ENCODE results near the gene PLXNB1. TPM values are rescaled to one million over a fixed set of nuclear protein-coding genes. Genes with fewer than 3 reads are reported as not detected.
"Not testable (repeated sequence)": the region's sequence is repeated elsewhere in the genome, so short reads cannot be mapped to it uniquely, and the experiment has no call there.

PLXNB1 gene
- total RNA-seq, 1 donor from 2014 or later: 5.7 TPM

- intact Hi-C loops (cut with micrococcal nuclease): loop anchor here (5.0 kb wide), 1 partner anchor 1473 kb away; the partner anchor contains the start of gene RBM6
- H3K36me3 Mint-ChIP-seq (ENCODE audit: low read depth): peaks cover 38% of the 10 kb centered on the region
Observed at GRCh38 chr3:48469046-48469915, 39.4 kb upstream of the PLXNB1 start.

GRCh38 chr3:48468329-48468731 lies 38.4 kb upstream of the PLXNB1 start:
- no peak for DNase-seq (ENCODE audit: low spot score)
- peak overlapping the region; percentile 93 for H3K4me3 Mint-ChIP-seq
- no peaks in the 10 kb centered on the region for H3K9me3 Mint-ChIP-seq
- peaks cover 53% of the 10 kb centered on the region for H3K4me1 Mint-ChIP-seq (ENCODE audit: low read depth)
- H3K27ac Mint-ChIP-seq: peak overlapping the region; percentile 98
- intact Hi-C loops (cut with micrococcal nuclease): loop anchor here (5.0 kb wide), 1 partner anchor 1474 kb away; the partner anchor contains the start of gene RBM6
- H3K36me3 Mint-ChIP-seq (ENCODE audit: low read depth): peaks cover 38% of the 10 kb centered on the region
- H3K27me3 Mint-ChIP-seq (ENCODE audit: insufficient read depth): no peaks in the 10 kb centered on the region

More at GRCh38 chr3:48469046-48469915, 39.4 kb upstream of the PLXNB1 start:
- Mint-ChIP-seq H3K4me1 (ENCODE audit: low read depth) (peaks cover 58% of the 10 kb centered on the region), H3K27ac (peak overlapping the region; percentile 80), H3K9me3 (no peaks in the 10 kb centered on the region), H3K27me3 (ENCODE audit: insufficient read depth) (no peaks in the 10 kb centered on the region), H3K4me3 (peak overlapping the region; percentile 93)
- no peak for DNase-seq (ENCODE audit: low spot score)

- peak overlapping the region; percentile 98 for H3K27ac Mint-ChIP-seq
- DNase-seq (ENCODE audit: low spot score): no peak
- H3K4me1 Mint-ChIP-seq (ENCODE audit: low read depth): peaks cover 47% of the 10 kb centered on the region
- H3K27me3 Mint-ChIP-seq (ENCODE audit: insufficient read depth): no peaks in the 10 kb centered on the region
- no peaks in the 10 kb centered on the region for H3K9me3 Mint-ChIP-seq
- H3K36me3 Mint-ChIP-seq (ENCODE audit: low read depth): peaks cover 34% of the 10 kb centered on the region
- intact Hi-C loops (cut with micrococcal nuclease): loop anchor here (5.0 kb wide), 1 partner anchor 1475 kb away; the partner anchor contains the start of gene RBM6
- H3K4me3 Mint-ChIP-seq: peak overlapping the region; percentile 93
Observed at GRCh38 chr3:48467473-48468267, 37.8 kb upstream of the PLXNB1 start.

- Mint-ChIP-seq H3K27me3 (ENCODE audit: insufficient read depth) (no peaks in the 10 kb centered on the region), H3K4me1 (ENCODE audit: low read depth) (peaks cover 44% of the 10 kb centered on the region), H3K27ac (peak overlapping the region; percentile 98), H3K4me3 (peak overlapping the region; percentile 93), H3K9me3 (no peaks in the 10 kb centered on the region), H3K36me3 (ENCODE audit: low read depth) (peaks cover 34% of the 10 kb centered on the region)
- DNase-seq (ENCODE audit: low spot score): no peak
- intact Hi-C loops (cut with micrococcal nuclease): loop anchor here (5.0 kb wide), 1 partner anchor 1475 kb away; the partner anchor contains the start of gene RBM6
Observed at GRCh38 chr3:48467110-48467454, 37.2 kb upstream of the PLXNB1 start.

- intact Hi-C loops (cut with micrococcal nuclease): loop anchor here (1.0 to 5.0 kb wide), 4 partner anchors 41 to 1476 kb away; partner anchors contain the start of gene RBM6
- no peak for DNase-seq (ENCODE audit: low spot score)
- H3K9me3 Mint-ChIP-seq: no peaks in the 10 kb centered on the region
- H3K27ac Mint-ChIP-seq: peak overlapping the region; percentile 98
- peaks cover 34% of the 10 kb centered on the region for H3K36me3 Mint-ChIP-seq (ENCODE audit: low read depth)
- peaks cover 44% of the 10 kb centered on the region for H3K4me1 Mint-ChIP-seq (ENCODE audit: low read depth)
- H3K27me3 Mint-ChIP-seq (ENCODE audit: insufficient read depth): no peaks in the 10 kb centered on the region
- H3K4me3 Mint-ChIP-seq: peak overlapping the region; percentile 93
Observed at GRCh38 chr3:48466386-48467109, 36.7 kb upstream of the PLXNB1 start.

- H3K27ac Mint-ChIP-seq: peak overlapping the region; percentile 98
- intact Hi-C loops (cut with micrococcal nuclease): loop anchor here (1.0 to 5.0 kb wide), 5 partner anchors 8 to 1477 kb away; partner anchors contain the start of gene RBM6
- H3K4me3 Mint-ChIP-seq: peak overlapping the region; percentile 93
- no peaks in the 10 kb centered on the region for H3K27me3 Mint-ChIP-seq (ENCODE audit: insufficient read depth)
- DNase-seq (ENCODE audit: low spot score): peak; percentile 82
- H3K9me3 Mint-ChIP-seq: no peaks in the 10 kb centered on the region
- peaks cover 44% of the 10 kb centered on the region for H3K4me1 Mint-ChIP-seq (ENCODE audit: low read depth)
- H3K36me3 Mint-ChIP-seq (ENCODE audit: low read depth): peaks cover 42% of the 10 kb centered on the region
Observed at GRCh38 chr3:48465531-48466378, 35.9 kb upstream of the PLXNB1 start.

GRCh38 chr3:48465237-48465530 lies 35.3 kb upstream of the PLXNB1 start:
- DNase-seq (ENCODE audit: low spot score): no peak
- Mint-ChIP-seq H3K4me1 (ENCODE audit: low read depth) (peaks cover 40% of the 10 kb centered on the region), H3K4me3 (peak overlapping the region; percentile 93), H3K27me3 (ENCODE audit: insufficient read depth) (no peaks in the 10 kb centered on the region), H3K36me3 (ENCODE audit: low read depth) (peaks cover 43% of the 10 kb centered on the region), H3K27ac (peak overlapping the region; percentile 98), H3K9me3 (no peaks in the 10 kb centered on the region)
- intact Hi-C loops (cut with micrococcal nuclease): loop anchor here (1.0 to 5.0 kb wide), 2 partner anchors 8 to 1477 kb away; partner anchors contain the start of gene RBM6

- Mint-ChIP-seq H3K4me3 (peak overlapping the region; percentile 93), H3K9me3 (no peaks in the 10 kb centered on the region), H3K4me1 (ENCODE audit: low read depth) (peaks cover 36% of the 10 kb centered on the region), H3K36me3 (ENCODE audit: low read depth) (peaks cover 40% of the 10 kb centered on the region), H3K27ac (no peak overlapping the region), H3K27me3 (ENCODE audit: insufficient read depth) (no peaks in the 10 kb centered on the region)
- no peak for DNase-seq (ENCODE audit: low spot score)
- intact Hi-C loops (cut with micrococcal nuclease): loop anchor here (1.0 to 5.0 kb wide), 2 partner anchors 9 to 1478 kb away; partner anchors contain the start of gene RBM6
Observed at GRCh38 chr3:48464713-48465221, 34.9 kb upstream of the PLXNB1 start.

GRCh38 chr3:48463703-48464102 lies 33.8 kb upstream of the PLXNB1 start:
- Mint-ChIP-seq H3K9me3 (no peaks in the 10 kb centered on the region), H3K36me3 (ENCODE audit: low read depth) (peaks cover 33% of the 10 kb centered on the region)
- intact Hi-C loops (cut with micrococcal nuclease): no loop called here

GRCh38 chr3:48461767-48462166 lies 31.9 kb upstream of the PLXNB1 start:
- H3K4me3 Mint-ChIP-seq: not testable (repeated sequence)
- H3K36me3 Mint-ChIP-seq (ENCODE audit: low read depth): peaks cover 22% of the 10 kb centered on the region

More at GRCh38 chr3:48463703-48464102, 33.8 kb upstream of the PLXNB1 start:
- Mint-ChIP-seq H3K27me3 (ENCODE audit: insufficient read depth) (no peaks in the 10 kb centered on the region), H3K4me3 (no peak overlapping the region), H3K27ac (no peak overlapping the region), H3K4me1 (ENCODE audit: low read depth) (peaks cover 25% of the 10 kb centered on the region)
- DNase-seq (ENCODE audit: low spot score): no peak

GRCh38 chr3:48460517-48460902 lies 30.6 kb upstream of the PLXNB1 start:
- no peak for DNase-seq (ENCODE audit: low spot score)
- no peak overlapping the region for H3K27ac Mint-ChIP-seq
- no peaks in the 10 kb centered on the region for H3K27me3 Mint-ChIP-seq (ENCODE audit: insufficient read depth)
- no peak overlapping the region for H3K4me3 Mint-ChIP-seq
- no peaks in the 10 kb centered on the region for H3K9me3 Mint-ChIP-seq
- intact Hi-C loops (cut with micrococcal nuclease): no loop called here
- H3K36me3 Mint-ChIP-seq (ENCODE audit: low read depth): peaks cover 18% of the 10 kb centered on the region
- peaks cover 6% of the 10 kb centered on the region for H3K4me1 Mint-ChIP-seq (ENCODE audit: low read depth)

More at GRCh38 chr3:48461767-48462166, 31.9 kb upstream of the PLXNB1 start:
- DNase-seq (ENCODE audit: low spot score); H3K27ac Mint-ChIP-seq; intact Hi-C loops (cut with micrococcal nuclease); H3K9me3 Mint-ChIP-seq; H3K27me3 Mint-ChIP-seq (ENCODE audit: insufficient read depth): not testable (repeated sequence)
- H3K4me1 Mint-ChIP-seq (ENCODE audit: low read depth): peaks cover 12% of the 10 kb centered on the region
